ENCODE data around the gene TAS2R60. TPM values are rescaled to one million over a fixed set of nuclear protein-coding genes. Genes with fewer than 3 reads are reported as not detected.
A peak's percentile ranks its signal among the peaks of the same experiment; 100 is the strongest.
"Not testable (repeated sequence)": the region's sequence is repeated elsewhere in the genome, so short reads cannot be mapped to it uniquely, and the experiment has no call there.

TAS2R60 gene
- total and polyA plus RNA-seq, 4 donors, result 0.50 TPM; not detected in 3

- not testable (repeated sequence) for H3K27ac ChIP-seq (ENCODE audit: low read depth in 1 of 2, low read length in 2 of 2); H3K4me3 ChIP-seq (ENCODE audit: low read depth in 1 of 3, low read length in 3 of 3); H3K9me3 ChIP-seq (ENCODE audit: control insufficient read depth in 4 of 4, low read length in 3 of 4); DNase-seq (ENCODE audit: low spot score); H3K9ac ChIP-seq (ENCODE audit: low read depth in 1 of 2, low read length in 2 of 2); H3K27me3 ChIP-seq (ENCODE audit: control insufficient read depth in 4 of 4, insufficient read depth in 4 of 4, low read length in 3 of 4)
- WGBS, result 39% methylated on average over 4 of the region's 4 CpGs
- H3K36me3 ChIP-seq (ENCODE audit: control insufficient read depth in 4 of 4, insufficient read depth in 3 of 4, low read depth in 1 of 4, low read length in 3 of 4), result peaks cover 0 to 25% (median 6%) of the 10 kb centered on the region in 4 donors
- TF ChIP-seq SP1 (IDR thresholded peaks at IDR 0.05), result peak; percentile 46
- peak; percentile 58 to 80 for TF ChIP-seq RXRA (IDR thresholded peaks at IDR 0.05)
- peak; percentile 67 to 77 for TF ChIP-seq HNF4A (conservative IDR thresholded peaks at IDR 0.05)
- H3K4me1 ChIP-seq (ENCODE audit: control insufficient read depth in 4 of 4, insufficient read depth in 4 of 4, low read length in 3 of 4), result peaks cover 0 to 54% (median 41%) of the 10 kb centered on the region in 4 donors
Observed at GRCh38 chr7:143402233-143402632, 41.0 kb upstream of the TAS2R60 start.

DNA sequence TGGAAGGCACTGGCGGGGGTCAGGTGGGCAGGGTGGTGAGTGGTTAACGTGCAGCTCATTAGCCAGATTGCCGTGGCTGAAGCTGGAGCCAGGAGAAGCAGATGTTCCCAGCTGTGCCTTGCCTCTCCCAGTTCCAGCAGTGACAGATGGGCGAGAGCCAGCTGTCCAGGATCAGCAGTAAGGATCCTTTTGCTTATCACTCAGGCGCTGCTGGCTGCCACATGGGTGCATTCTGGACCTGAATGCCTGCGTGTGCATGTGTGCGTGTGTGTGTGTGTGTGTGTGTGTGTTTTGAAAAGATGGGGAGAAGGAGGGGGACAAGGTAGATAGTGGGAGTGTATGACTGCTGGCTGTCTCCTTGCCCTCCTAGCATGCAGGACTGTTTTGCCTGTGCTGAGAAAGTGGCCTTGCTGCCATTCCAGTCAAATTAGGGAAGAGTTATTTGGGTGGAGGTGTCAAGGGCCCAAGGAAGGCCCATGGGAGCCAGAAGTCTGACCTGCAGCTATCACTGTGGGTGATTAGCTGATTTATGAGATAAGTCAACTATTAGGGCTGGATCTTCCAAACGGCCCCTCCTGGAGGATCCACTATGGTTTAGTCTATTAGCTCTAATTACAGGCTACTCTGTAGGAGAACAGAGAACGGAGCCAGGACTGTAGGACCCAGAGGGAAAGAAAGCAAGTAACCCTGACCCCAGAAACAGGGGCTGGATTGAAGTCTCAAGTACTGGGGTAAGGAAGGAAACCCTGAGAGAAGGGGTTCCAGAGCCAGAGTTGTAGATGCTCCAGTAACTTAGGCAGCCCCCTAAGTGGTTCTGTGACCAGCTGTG, 37.9 kb upstream of the TAS2R60 start:
- Histone ChIP-seq H3K27ac (ENCODE audit: low read depth in 1 of 2, low read length in 2 of 2) (no peak overlapping the region), H3K4me1 (ENCODE audit: control insufficient read depth in 4 of 4, insufficient read depth in 4 of 4, low read length in 3 of 4) (peaks cover 6 to 60% (median 51%) of the 10 kb centered on the region in 4 donors), H3K9ac (ENCODE audit: low read depth in 1 of 2, low read length in 2 of 2) (no peak overlapping the region), H3K27me3 (ENCODE audit: control insufficient read depth in 4 of 4, insufficient read depth in 4 of 4, low read length in 3 of 4) (no peaks in the 10 kb centered on the region), H3K4me3 (ENCODE audit: low read depth in 1 of 3, low read length in 3 of 3) (no peak overlapping the region), H3K36me3 (ENCODE audit: control insufficient read depth in 4 of 4, insufficient read depth in 3 of 4, low read depth in 1 of 4, low read length in 3 of 4) (peaks cover 0 to 3% (median 0%) of the 10 kb centered on the region in 4 donors), H3K9me3 (ENCODE audit: control insufficient read depth in 4 of 4, low read length in 3 of 4) (no peaks in the 10 kb centered on the region)
- TF ChIP-seq TAF1 (conservative IDR thresholded peaks at IDR 0.05) (no peak), GABPA (IDR thresholded peaks at IDR 0.05 in 1 of 2, conservative IDR thresholded peaks at IDR 0.05 in 1 of 2) (no peak), RAD21 (IDR thresholded peaks at IDR 0.05) (no peak), NR2F2 (IDR thresholded peaks at IDR 0.05) (no peak), HNF4A (conservative IDR thresholded peaks at IDR 0.05) (no peak), HNF4G (IDR thresholded peaks at IDR 0.05) (no peak)
- TF ChIP-seq, protein P1, sequence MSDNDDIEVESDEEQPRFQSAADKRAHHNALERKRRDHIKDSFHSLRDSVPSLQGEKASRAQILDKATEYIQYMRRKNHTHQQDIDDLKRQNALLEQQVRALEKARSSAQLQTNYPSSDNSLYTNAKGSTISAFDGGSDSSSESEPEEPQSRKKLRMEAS (IDR thresholded peaks at IDR 0.05), result no peak
- TF ChIP-seq, protein P2, sequence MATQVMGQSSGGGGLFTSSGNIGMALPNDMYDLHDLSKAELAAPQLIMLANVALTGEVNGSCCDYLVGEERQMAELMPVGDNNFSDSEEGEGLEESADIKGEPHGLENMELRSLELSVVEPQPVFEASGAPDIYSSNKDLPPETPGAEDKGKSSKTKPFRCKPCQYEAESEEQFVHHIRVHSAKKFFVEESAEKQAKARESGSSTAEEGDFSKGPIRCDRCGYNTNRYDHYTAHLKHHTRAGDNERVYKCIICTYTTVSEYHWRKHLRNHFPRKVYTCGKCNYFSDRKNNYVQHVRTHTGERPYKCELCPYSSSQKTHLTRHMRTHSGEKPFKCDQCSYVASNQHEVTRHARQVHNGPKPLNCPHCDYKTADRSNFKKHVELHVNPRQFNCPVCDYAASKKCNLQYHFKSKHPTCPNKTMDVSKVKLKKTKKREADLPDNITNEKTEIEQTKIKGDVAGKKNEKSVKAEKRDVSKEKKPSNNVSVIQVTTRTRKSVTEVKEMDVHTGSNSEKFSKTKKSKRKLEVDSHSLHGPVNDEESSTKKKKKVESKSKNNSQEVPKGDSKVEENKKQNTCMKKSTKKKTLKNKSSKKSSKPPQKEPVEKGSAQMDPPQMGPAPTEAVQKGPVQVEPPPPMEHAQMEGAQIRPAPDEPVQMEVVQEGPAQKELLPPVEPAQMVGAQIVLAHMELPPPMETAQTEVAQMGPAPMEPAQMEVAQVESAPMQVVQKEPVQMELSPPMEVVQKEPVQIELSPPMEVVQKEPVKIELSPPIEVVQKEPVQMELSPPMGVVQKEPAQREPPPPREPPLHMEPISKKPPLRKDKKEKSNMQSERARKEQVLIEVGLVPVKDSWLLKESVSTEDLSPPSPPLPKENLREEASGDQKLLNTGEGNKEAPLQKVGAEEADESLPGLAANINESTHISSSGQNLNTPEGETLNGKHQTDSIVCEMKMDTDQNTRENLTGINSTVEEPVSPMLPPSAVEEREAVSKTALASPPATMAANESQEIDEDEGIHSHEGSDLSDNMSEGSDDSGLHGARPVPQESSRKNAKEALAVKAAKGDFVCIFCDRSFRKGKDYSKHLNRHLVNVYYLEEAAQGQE (IDR thresholded peaks at IDR 0.05), result no peak
- DNase-seq (ENCODE audit: low spot score), result no peak
- 67% methylated on average over 9 of the region's 9 CpGs for WGBS

DNA sequence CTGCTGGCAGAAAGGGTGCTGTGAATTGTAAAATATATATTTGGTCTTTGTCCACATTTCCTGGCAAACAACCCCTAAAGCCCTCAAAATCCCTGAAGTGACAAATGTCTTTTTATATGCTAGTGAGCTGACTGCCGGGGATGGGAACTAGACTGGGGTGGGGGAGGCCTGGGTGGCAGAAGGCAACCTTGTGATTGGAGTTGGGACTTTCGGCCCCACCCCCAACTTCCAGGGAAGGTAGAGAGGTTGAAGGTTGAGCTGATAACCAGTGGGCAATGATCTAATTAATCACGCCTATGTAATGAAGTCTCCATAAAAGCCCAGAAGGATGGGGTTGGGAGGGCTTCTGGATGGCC, 37.3 kb upstream of the TAS2R60 start:
- no peaks in the 10 kb centered on the region for H3K9me3 ChIP-seq (ENCODE audit: control insufficient read depth in 4 of 4, low read length in 3 of 4)
- H3K4me3 ChIP-seq (ENCODE audit: low read depth in 1 of 3, low read length in 3 of 3), result no peak overlapping the region
- WGBS, result 54% methylated on average over 3 of the region's 3 CpGs
- H3K4me1 ChIP-seq (ENCODE audit: control insufficient read depth in 4 of 4, insufficient read depth in 4 of 4, low read length in 3 of 4), result peaks cover 6 to 60% (median 51%) of the 10 kb centered on the region in 4 donors
- peaks cover 0 to 2% (median 0%) of the 10 kb centered on the region in 4 donors for H3K36me3 ChIP-seq (ENCODE audit: control insufficient read depth in 4 of 4, insufficient read depth in 3 of 4, low read depth in 1 of 4, low read length in 3 of 4)
- no peak for DNase-seq (ENCODE audit: low spot score)
- H3K27me3 ChIP-seq (ENCODE audit: control insufficient read depth in 4 of 4, insufficient read depth in 4 of 4, low read length in 3 of 4), result no peaks in the 10 kb centered on the region
- TF ChIP-seq GABPA (IDR thresholded peaks at IDR 0.05 in 1 of 2, conservative IDR thresholded peaks at IDR 0.05 in 1 of 2) (no peak), TAF1 (conservative IDR thresholded peaks at IDR 0.05) (no peak)
- H3K9ac ChIP-seq (ENCODE audit: low read depth in 1 of 2, low read length in 2 of 2), result no peak overlapping the region
- H3K27ac ChIP-seq (ENCODE audit: low read depth in 1 of 2, low read length in 2 of 2), result no peak overlapping the region

Measured in liver (tissue), 9 donors.